Esophagus muscularis mucosa (tissue), 3 donors: ENCODE measurements around the gene UNC5B.

Experiments used
- POLR2A ChIP-seq: fragments of 450-650 bp; IDR thresholded peaks from one replicate; pipeline ENCODE4 v1.6.1; 2017; ENCODE audit warnings: antibody characterized with exemption, moderate library complexity, mild to moderate bottlenecking, low read depth
- TF ChIP-seq, protein P1 (sequence below), 3 experiments: fragments of 200-600 bp in 2 of 3; fragments of 450-650 bp in 1 of 3; sonication (generic) in 2 of 3; IDR thresholded peaks; one replicate each; pipeline ENCODE4 v1.5.1; 2017 to 2019; ENCODE audit warnings: antibody characterized with exemption in 3 of 3, mild to moderate bottlenecking in 2 of 3, moderate library complexity in 1 of 3

DNA sequence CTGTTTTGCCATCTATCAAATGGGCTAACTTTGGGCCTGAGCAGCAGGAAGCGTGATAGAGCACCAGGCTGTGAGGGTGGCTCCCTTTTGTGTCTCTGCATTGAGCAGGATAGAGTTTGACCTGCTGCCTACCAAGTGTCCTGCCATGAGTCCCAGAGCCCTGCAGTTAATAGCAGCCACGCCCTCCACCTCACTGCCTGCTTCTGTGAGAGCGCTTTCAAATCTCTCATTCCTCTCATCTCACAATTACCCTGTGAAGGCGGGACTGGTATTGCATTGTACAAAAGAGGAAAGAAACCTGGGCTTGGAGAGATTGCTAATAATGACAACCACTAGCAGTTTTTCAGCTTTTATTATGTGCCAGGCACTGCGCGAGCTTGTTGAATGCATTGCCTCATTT lies 39.9 kb downstream of the UNC5B start:
- TF ChIP-seq, protein P1, sequence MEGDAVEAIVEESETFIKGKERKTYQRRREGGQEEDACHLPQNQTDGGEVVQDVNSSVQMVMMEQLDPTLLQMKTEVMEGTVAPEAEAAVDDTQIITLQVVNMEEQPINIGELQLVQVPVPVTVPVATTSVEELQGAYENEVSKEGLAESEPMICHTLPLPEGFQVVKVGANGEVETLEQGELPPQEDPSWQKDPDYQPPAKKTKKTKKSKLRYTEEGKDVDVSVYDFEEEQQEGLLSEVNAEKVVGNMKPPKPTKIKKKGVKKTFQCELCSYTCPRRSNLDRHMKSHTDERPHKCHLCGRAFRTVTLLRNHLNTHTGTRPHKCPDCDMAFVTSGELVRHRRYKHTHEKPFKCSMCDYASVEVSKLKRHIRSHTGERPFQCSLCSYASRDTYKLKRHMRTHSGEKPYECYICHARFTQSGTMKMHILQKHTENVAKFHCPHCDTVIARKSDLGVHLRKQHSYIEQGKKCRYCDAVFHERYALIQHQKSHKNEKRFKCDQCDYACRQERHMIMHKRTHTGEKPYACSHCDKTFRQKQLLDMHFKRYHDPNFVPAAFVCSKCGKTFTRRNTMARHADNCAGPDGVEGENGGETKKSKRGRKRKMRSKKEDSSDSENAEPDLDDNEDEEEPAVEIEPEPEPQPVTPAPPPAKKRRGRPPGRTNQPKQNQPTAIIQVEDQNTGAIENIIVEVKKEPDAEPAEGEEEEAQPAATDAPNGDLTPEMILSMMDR (IDR thresholded peaks at IDR 0.05) = no peak
- TF ChIP-seq POLR2A = no peak
